HG03457 (cell line): ENCODE measurements around the gene ERH.
"Not testable (repeated sequence)": the region's sequence is repeated elsewhere in the genome, so short reads cannot be mapped to it uniquely, and the experiment has no call there.

ENCODE experiments used
- ATAC-seq: cut with Tn5 transposase; IDR thresholded peaks from one replicate; pipeline ENCODE4 v1.9.1; 2021; ENCODE audit warnings: moderate number of reproducible peaks; ENCODE audit not compliant: unreplicated experiment

Gene ERH

DNA sequence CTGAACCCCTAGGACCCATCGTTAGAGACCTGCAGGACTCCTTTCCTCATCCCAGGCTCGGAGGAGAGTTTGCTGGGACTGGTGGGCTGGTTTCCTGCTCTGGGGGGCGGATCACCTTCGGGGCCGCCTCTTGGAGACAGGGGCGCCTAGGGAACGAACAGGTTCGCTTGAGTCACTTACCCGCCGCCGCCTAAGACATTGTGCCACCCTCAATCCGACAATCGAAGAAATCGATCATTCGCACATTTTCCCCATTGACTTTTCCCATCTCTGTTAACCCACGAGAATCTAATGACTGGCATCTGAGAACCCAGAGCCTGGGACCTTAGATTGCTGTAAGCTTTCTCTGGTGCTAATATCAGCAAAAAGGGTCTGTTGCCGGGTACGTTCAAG, 715 bp upstream of the ERH start:
- no peak for ATAC-seq

DNA sequence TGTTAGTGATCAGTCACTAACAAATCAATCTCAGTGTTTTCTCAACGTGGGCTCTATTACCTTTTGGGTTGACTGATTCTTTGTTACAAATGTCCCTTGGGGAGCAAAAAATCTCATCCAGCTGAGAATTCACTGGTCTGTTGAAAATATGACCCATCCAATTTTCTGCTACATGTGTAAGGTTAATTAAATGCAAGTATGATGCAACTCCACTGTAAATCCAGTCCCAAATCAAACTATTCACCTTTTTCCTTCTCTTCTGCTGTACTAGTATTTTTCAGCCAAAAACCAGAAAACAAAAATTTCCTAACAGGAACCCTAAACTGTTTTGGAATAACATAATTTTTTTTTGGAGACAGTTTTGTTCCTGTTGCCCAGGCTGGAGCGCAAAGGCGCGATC, 2.2 kb downstream of the ERH start:
- ATAC-seq = no peak

DNA sequence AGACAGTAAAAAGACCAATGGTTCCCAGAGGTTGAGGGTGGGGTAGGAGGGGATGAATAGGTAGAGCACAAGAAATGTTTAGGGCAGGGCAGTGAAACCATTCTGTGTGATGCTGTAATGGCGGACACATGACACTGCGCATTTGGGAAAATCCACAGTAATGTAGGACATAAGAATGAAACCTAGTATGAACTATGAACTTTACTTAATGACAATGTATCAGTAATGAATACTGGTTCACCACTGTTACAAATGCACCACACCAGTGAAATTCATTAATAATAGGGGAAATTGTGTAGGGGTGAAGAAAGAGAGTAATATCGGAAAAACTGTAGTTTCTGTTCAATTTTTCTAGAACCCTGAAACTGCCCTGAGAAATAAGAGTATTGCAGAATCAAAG, 5.6 kb downstream of the ERH start:
- no peak for ATAC-seq

DNA sequence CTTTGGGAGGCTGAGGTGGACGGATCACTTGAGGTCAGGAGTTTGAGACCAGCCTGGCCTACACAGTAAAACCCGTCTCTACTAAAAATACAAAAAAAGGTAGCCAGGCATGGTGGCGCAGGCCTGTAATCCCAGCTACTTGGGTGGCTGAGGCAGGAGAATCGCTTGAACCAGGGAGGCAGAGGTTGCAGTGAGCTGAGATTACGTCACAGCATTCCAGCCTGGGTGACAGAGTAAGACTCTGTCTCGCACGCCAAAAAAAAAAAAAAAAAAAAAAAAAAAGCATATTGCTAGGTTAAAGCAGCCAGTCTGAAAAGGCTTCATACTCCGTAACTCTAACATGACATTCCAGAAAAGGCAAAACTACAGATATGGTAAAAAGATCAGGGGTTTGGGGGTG, 6.7 kb downstream of the ERH start:
- ATAC-seq = not testable (repeated sequence)

DNA sequence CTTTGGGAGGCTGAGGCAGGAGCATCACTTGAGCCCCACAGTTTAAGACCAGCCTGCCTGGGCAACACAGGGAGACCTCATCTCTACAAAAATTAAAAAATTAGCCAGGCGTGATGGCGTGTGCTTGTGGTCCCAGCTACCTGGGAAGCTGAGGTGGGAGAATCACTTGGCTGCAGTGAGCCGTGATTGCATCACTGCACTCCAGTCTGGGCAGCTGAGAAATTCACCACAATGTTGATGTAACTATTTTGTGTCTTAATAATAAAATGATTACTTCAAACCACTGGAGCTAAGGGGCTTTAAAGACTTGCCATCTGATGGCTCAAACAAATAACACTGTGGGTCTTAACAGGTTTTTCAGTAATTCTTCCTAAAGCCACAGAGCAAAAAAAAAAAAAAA, 10.8 kb downstream of the ERH start:
- no peak for ATAC-seq

DNA sequence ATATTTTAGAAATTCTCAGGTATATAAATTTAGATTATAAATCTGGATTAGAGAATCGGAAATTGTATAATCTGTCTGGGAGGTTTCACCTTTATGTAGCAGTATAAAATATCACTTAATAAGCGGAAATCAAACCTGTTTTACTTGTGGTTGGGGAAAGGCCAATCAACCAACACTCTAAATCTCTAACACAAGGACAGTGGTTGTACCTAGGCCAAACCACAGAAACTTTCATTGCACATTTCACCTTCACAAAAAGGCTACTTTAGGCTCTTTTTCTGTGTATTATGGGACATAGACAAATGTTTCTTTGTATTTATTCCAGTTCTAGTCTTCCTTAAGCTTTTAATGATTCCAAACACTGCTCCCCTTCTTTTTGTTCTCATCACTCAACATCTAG, 19.8 kb downstream of the ERH start:
- ATAC-seq = no peak

DNA sequence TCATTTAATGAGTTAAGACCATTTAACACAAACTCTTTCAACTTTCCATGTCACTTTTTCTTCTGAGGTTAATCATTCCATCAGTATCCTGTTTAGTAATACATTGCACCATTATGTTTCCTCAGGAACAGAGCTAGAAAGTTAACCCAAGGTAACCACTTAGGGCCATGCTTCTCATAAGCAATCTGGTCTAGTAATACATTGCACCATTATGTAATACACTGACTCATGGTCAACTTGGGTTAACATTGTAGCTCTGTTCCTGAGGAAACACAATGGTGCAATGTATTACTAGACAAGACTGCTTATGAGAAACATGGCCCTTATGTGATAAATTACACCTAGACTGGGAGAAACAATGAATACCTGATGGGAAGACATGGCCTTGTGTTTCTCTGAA, 21.7 kb downstream of the ERH start:
- no peak for ATAC-seq

DNA sequence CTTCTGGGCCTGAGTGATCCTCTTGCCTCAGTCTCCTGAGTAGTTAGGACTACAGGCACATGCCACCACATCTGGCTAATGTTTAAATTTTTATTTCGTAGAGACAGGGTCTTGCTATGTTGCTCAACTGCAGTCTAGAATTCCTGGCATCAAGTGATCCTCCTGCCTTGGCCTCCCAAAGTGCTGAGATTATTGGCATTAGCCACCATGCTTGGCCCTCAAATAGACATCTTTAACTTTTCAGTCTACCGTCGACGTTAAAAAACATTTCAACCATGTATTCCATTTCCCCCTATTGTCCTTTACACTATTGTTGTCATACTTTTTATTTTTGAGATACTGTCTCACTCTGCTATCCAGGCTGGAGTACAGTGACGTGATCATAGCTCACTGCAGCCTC, 22.4 kb downstream of the ERH start:
- no peak for ATAC-seq

DNA sequence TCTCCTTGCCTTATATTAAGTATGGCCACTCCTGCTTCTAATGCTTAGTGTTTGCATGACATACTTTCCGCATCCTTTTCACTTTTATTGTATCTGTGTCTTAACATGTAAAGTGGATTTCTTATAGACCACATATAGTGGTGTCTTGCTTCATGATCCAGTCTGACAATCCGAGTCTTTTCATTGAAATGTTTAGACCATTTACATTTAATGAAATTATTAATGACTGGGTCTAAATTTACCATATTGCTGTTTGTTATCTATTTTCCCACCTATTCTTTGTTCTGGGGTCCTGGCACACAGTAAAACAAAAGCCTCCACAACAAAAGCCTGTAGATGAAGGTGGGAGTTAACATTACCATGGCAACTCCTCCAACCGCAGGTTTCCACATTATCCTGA, 22.9 kb downstream of the ERH start:
- ATAC-seq = no peak

DNA sequence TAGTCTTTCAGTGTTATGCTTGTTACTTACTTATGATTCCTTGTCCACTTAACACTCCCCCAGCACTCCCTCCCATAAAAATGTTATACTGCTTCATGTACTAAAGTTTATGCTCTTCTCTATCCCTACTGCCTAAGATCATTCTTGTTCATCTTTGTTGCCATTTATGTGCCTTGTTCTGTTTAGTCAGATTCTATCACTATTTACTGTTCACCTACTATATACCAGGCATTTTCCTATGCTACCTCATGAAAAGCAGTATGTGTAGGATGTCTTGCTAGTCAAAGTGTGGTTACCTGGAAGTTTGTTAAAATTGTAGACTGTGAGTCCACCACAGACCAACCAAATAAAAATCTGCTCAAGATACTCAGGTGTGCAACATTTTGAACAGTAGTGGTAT, 23.9 kb downstream of the ERH start:
- ATAC-seq = no peak

DNA sequence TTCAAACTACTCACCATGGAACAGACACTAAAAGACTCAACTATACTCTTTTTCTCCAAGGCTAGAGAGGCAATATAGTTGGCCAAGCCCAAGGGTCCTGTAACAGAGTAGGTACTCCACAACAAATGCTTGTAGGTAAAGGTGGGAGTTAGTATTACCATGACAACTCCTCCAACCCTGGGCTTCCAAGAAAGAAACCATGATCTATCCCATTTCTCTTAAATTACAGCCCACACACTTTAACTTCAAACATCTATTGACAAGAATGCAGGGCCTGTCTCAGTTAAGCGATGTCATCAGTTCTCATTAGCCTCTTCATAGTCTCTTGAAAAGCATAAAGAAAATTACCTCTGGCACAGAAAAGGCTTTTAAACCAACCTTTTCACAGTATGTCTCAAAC, 25.0 kb downstream of the ERH start:
- ATAC-seq = no peak

DNA sequence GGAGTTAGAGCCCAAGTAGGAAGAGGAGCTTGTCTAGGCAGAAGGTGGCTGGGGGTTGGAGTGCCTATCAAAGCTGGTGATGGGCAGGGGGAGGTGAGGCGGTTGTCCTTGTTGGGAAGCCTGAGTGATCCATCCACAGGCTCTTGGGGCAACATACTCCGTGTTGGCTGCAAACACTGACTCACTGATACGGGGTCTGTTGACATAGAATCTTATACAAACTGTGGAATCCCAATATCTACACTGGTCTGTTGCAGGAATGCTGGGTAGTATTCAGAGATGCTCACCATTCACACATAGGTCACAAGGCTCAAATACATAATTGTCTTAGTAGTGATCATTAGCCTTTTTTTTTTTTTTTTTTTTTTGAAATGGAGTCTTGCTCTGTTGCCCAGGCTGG, 26.0 kb downstream of the ERH start:
- no peak for ATAC-seq

DNA sequence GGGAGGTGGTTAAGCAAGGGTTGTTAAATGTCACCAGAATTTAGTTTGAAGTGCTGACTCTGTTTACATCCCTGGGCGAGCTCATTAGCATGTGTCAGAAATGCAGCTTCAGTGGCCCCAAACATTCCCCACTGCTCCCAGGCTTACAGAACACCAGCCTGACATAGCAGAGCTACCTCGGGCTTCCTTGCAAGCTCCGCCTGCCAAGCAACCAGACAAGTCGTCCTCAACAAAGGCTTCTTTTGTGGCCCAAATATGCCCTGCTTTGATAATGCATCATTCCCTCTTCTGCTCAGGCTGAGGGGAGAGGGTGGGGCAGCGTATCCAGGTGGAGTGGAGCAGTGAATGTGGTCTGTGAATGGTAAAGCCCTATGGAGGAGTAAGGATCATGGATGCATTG, 28.0 kb downstream of the ERH start:
- ATAC-seq = no peak

DNA sequence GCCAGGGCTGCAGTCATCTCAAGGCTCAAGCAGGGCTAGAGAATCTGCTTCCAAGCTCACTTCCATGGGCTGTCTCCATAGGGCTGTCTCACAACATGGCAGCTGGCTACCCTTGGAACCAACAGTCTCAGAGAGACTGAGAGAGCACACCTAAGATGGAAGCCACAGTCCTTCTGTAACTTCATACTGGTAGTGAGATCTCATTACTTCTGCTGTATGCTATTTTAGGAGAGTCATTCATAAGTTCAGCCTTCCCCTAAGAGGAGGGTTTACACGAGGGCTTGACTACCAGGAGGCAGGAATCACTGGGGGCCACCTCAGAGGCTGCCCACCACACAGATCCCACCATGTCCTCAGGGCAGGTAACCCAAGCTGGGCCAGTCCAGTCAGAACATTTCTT, 29.7 kb downstream of the ERH start:
- no peak for ATAC-seq

DNA sequence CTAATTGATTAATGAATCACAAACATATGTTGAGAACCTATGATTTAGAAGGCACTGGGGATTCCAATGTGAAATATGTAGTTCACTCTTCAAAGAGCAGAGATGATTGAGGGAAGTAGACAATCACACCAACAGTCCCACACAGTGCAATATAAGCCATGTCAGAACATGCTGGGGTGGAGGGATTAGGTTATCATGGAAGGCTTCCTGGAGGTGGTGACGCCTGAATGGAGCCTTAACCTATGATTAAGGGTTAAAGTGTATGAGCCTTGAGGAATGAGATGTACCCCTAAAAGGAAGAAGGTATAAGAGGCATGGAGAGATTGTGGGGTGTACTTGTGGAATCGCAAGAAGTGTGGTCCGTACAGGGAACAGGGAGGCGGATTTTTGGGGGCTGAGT, 31.3 kb downstream of the ERH start:
- no peak for ATAC-seq

DNA sequence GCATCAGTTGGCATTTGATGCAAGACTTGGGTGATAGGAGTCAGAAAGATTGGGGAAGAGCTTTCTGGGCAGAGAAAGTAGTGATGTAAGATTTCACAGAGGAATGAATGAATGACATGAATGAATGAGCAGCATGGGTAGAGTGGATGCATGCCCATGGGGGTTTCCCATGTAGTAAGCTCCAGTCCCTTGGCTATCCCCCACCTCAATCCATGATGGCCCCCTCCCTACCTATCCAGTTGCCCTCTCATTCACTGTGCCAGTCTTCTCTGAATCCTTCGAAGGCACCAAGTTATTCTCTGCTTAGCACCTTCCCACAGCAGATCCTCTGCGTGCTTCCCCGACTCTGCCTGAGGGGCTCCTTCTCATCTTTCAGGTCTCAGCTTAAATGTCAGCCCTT, 32.0 kb downstream of the ERH start:
- no peak for ATAC-seq

DNA sequence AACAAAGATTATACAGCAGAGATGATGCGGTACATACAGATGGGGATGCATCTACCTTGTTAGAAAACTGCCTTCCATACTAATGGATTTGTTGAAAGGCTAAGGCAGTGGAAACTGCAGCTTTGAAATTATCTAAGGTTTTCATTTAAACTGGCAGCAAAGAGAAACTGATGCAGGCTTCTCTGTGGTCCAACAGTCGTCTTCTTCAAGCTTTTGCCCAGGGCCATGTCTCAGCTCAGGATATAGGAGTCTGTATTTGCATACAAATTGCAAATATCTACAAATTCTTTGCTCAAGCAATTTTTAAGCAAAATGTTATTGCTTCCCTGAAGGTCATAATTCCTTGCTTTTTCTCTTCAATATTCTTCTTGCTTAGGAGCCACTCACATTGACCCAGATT, 33.7 kb downstream of the ERH start:
- no peak for ATAC-seq

DNA sequence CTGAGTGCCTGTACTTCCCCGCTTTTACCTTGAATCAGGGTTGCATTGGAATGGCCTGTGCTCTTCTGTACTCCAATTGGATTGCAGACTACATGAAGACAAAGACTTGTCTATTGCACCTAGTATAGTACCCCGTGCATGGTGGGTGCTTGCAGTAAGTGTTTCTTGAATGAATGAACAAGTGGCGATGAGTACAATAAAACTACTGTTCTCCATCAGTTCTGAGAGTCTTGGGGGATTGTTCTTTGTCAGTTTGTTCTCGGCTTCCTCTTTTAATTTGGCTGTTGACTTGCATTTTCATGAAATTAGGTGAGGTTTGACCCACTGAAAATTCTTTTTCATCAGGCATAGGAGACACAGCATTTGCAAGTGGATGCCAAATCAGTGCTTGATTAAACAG, 34.1 kb downstream of the ERH start:
- no peak for ATAC-seq

DNA sequence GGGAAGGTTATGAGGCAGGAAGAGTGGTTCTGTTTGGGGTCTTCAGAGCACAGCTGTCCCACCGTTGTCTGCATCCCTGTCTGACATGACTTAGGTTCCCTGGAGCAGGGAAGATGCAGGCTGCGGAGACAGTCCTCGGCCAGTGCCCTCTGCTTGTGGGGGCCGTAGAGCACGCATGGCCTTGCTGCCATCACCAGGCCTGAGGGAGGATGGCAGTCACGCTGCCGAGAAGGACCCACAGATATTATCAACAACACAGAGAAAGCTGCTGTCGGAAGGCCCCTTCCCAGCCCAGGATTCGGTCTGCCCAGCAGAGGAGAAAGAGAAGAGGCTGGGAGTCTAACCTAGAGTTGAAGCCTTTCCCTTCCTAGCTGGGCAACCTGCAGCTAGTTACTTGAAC, 35.0 kb downstream of the ERH start:
- no peak for ATAC-seq

DNA sequence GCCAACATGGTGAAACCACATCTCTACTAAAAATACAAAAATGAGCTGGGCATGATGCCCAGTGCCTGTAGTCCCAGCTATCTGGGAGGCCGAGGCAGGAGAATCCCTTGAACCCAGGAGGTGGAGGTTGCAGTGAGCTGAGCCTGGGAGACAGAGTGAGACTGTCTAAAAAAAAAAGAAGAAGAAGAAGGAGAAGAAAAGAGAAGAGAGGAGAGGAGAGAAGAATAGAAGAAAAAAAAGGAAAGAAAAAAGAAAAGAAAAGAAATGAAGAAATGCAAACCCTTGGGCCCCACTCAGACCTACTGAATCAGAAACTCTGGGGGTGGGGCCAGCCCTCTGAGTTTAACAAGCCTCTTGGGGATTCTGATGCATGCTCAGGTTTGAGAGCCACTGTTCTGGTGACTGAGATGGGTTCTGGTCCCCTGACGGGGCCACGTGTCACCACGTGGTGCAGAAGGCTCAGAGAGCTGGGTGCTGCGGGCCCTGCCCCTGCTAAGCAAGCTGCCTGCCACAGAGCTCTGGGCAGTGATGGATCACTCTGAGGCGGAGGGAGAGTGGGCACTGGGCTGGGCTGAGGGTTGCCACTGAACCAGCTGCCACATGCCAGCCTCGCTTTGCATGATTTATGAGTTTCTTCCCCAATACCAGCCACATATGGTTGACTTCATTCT, 37.5 kb downstream of the ERH start:
- no peak for ATAC-seq

DNA sequence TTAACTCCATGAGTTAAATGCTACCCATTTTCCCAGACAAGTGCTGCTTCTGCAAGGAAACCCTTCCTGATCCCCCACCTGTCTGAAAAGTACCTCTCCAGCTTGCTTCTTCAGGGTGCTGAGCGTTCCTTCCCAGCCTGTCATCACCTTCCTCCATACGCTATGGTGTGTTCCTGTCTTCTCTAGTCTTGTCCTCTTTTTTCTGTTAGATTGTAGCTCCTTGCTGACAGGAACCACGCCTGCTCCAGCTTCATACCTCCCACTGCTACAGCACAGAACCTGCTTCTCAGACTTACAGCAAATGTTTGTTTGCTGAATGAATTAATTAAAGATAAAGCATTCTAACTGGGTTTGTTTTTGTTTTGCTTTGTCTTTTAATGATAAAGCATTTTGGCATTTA, 39.1 kb downstream of the ERH start:
- no peak for ATAC-seq

DNA sequence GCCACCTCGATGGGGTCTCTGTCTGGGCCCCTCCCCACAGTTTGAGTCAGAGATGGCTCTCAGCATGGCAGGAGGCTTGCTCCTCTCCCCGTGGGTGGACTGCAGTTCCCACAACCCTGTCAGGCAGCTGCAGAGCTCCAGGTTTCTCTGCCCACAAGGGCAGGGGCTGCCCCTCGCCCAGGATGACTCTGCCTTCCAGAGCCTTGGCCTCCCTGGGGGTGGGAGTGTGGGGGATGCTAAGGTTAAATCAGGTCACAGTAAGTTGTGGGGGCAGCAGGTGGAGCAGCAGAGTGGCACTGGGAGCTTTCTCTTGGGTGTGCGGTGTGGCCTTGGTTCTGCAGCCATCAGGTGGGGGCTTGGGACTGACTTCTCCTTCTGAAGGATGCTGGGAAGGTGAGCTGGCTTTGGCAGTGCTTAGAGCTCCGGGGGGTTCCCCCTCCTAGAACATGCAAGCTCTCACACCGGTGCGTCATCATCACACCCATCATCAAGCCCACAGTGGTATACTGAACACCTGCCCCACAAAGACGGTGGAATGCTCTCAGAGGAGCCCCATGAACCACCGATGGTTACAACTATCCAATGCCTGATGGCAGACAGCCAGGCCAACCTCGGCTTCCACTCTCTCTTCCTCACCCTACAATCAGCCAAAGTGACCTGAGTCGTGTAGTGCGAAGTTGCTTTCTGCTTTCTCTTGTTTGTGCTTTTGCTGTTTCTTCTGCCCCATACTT, 39.7 kb downstream of the ERH start:
- ATAC-seq = no peak
